ENCODE measurements around the gene RIOK2. TPM values are rescaled to one million over a fixed set of nuclear protein-coding genes. Genes with fewer than 3 reads are reported as not detected.
A peak's percentile ranks its signal among the peaks of the same experiment; 100 is the strongest.

RIOK2 gene
- polyA plus RNA-seq (2013, experiment 1 of 2), result 25.9 TPM
- 26.7 TPM for polyA plus RNA-seq (2013, experiment 2 of 2)

DNA sequence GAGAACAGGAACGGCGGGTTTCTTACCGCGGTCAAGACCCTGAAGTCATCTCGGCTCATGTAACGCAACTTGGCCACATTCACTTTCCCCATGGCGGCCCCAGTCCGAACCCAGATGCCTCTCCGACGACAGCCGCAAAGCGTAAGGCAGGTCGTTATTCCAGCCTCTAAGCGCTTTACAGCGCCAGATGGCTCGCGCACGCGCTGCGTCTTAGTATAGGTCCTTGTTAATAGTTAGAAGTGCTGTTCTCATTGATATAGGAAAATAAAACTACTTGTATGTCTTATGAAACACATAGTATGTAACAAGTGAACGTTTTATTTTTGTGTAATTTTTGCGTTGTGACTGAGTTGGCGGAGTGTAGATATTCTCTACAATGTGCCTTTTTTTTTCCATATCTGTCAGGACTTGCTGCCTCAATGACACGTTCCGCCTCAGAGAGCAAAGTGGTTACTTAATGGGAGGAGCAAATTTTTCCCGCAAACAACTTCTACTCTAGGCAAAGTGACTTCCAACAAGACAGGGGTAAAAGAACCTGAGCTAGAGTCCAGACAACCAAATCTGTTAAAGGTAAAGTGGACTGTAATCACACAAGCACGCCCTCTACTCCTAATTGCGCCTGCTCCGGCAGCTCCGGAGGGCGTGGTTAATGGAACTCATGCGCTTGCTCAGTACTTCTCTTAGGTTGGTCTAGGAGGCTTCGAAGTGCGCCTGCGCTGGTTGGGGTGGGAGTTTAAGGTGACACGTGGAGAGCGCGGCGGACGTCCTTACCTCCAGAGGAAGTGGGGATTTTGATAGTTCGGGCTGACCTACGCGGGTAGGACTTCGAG lies at the start of gene RIOK2:
Gene RIOK2, minus strand, starts transcription at position 148 of the 830 bp plus-strand sequence. Its CDS starts 56 bp downstream, at position 92.
- Histone ChIP-seq H2BK120ac (ENCODE audit: low read depth, low read length) (peak within 1 kb of the TSS; percentile 71), H4K91ac (ENCODE audit: low read length) (peak within 1 kb of the TSS; percentile 85), H3K14ac (ENCODE audit: low read length in 2 of 2) (peak within 1 kb of the TSS; percentile 80 to 84), H3K4ac (ENCODE audit: low read depth in 1 of 2, low read length in 2 of 2) (peak within 1 kb of the TSS in 1 of 2 experiments; percentile 89), H2AFZ (ENCODE audit: low read depth, low read length) (peak within 1 kb of the TSS; percentile 77), H3K9ac (ENCODE audit: low read length) (peak within 1 kb of the TSS; percentile 97), H2BK5ac (ENCODE audit: low read depth, low read length, poor library complexity, severe bottlenecking) (peak within 1 kb of the TSS; percentile 78), H3K27ac (ENCODE audit: low read length, poor library complexity, severe bottlenecking) (peak within 1 kb of the TSS; percentile 99), H2AK5ac (ENCODE audit: low read length, severe bottlenecking) (peak within 1 kb of the TSS; percentile 91), H3K4me3 (ENCODE audit: insufficient read depth in 1 of 2, low read depth in 1 of 2, low read length in 2 of 2) (peak within 1 kb of the TSS; percentile 88 to 91), H3K27me3 (ENCODE audit: control insufficient read depth in 1 of 2, insufficient read depth in 1 of 2, low read length in 2 of 2) (no peaks in the 10 kb centered on the region), H4K8ac (ENCODE audit: low read length) (peak within 1 kb of the TSS; percentile 94), H2BK12ac (ENCODE audit: low read length in 2 of 2) (peak within 1 kb of the TSS; percentile 33 to 52), H3K4me1 (ENCODE audit: control insufficient read depth, insufficient read depth, low read depth, low read length) (peaks cover 3% of the 10 kb centered on the region), H3K79me1 (replicated peaks; ENCODE audit: low read length, poor library complexity, severe bottlenecking) (peaks cover 13% of the 10 kb centered on the region), H2BK15ac (ENCODE audit: low read depth, poor library complexity, severe bottlenecking) (peak within 1 kb of the TSS; percentile 67), H3K4me2 (ENCODE audit: low read length, poor library complexity, severe bottlenecking) (peak within 1 kb of the TSS; percentile 79), H3K36me3 (ENCODE audit: control insufficient read depth in 1 of 2, insufficient read depth in 2 of 2, low read depth in 1 of 2, low read length in 2 of 2) (peaks cover 3 to 23% of the 10 kb centered on the region in 2 experiments), H3K18ac (ENCODE audit: low read depth in 1 of 2, low read length in 2 of 2) (peak within 1 kb of the TSS; percentile 89 to 97), H3K23ac (ENCODE audit: low read length in 2 of 2) (peak within 1 kb of the TSS in 1 of 2 experiments; percentile 89), H3K9me3 (ENCODE audit: control insufficient read depth, low read length) (no peaks in the 10 kb centered on the region)
- DNase-seq, result peak; percentile 97
- 0% methylated on average over 40 of the region's 44 CpGs for WGBS

DNA sequence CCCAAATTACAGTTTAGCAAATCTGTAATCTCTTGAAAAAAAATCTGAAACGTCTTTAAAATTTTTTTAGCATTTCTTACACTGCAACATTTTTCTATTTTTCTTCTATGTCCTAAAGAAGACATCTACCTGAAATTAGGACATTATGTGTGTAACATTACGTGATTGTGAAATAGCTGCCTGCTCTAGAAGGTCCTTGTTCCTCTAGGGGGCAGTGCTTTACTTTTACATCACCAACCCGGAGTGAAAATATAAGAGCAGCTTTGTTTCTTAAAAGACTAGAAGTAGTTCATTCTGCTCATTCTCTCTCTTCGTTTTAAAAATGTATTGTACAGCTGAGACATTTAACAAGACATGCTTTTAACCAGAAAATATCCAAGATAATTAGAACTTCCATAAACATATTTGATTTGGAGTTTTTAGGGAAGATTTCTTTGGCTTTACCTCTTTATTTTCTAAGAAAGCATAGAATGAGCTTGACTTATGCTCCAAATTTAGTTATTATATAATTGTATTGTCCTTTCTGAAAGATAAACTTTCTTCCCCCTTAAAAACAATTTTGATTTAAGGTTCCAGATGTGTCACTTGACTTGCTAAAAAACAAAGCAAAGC lies 48.1 kb upstream of the RIOK2 start:
- Histone ChIP-seq H3K79me1 (replicated peaks; ENCODE audit: low read length, poor library complexity, severe bottlenecking) (no peaks in the 10 kb centered on the region), H4K8ac (ENCODE audit: low read length) (no peak overlapping the region), H3K27ac (ENCODE audit: low read length, poor library complexity, severe bottlenecking) (no peak overlapping the region), H2AFZ (ENCODE audit: low read depth, low read length) (no peak overlapping the region), H2AK5ac (ENCODE audit: low read length, severe bottlenecking) (no peak overlapping the region), H3K4me3 (ENCODE audit: insufficient read depth in 1 of 2, low read depth in 1 of 2, low read length in 2 of 2) (no peak overlapping the region), H3K9me3 (ENCODE audit: control insufficient read depth, low read length) (no peaks in the 10 kb centered on the region), H3K4me1 (ENCODE audit: control insufficient read depth, insufficient read depth, low read depth, low read length) (no peaks in the 10 kb centered on the region), H3K4ac (ENCODE audit: low read depth in 1 of 2, low read length in 2 of 2) (no peak overlapping the region), H3K14ac (ENCODE audit: low read length in 2 of 2) (no peak overlapping the region), H2BK120ac (ENCODE audit: low read depth, low read length) (no peak overlapping the region), H2BK15ac (ENCODE audit: low read depth, poor library complexity, severe bottlenecking) (no peak overlapping the region), H3K27me3 (ENCODE audit: control insufficient read depth in 1 of 2, insufficient read depth in 1 of 2, low read length in 2 of 2) (no peaks in the 10 kb centered on the region), H2BK12ac (ENCODE audit: low read length in 2 of 2) (no peak overlapping the region), H3K9ac (ENCODE audit: low read length) (peak overlapping the region; percentile 48), H3K23ac (ENCODE audit: low read length in 2 of 2) (no peak overlapping the region), H3K36me3 (ENCODE audit: control insufficient read depth in 1 of 2, insufficient read depth in 2 of 2, low read depth in 1 of 2, low read length in 2 of 2) (no peaks in the 10 kb centered on the region), H3K18ac (ENCODE audit: low read depth in 1 of 2, low read length in 2 of 2) (no peak overlapping the region), H3K4me2 (ENCODE audit: low read length, poor library complexity, severe bottlenecking) (no peak overlapping the region), H2BK5ac (ENCODE audit: low read depth, low read length, poor library complexity, severe bottlenecking) (no peak overlapping the region), H4K91ac (ENCODE audit: low read length) (no peak overlapping the region)
- WGBS, result 0% methylated on average over 1 of the region's 4 CpGs
- DNase-seq, result peak; percentile 77

DNA sequence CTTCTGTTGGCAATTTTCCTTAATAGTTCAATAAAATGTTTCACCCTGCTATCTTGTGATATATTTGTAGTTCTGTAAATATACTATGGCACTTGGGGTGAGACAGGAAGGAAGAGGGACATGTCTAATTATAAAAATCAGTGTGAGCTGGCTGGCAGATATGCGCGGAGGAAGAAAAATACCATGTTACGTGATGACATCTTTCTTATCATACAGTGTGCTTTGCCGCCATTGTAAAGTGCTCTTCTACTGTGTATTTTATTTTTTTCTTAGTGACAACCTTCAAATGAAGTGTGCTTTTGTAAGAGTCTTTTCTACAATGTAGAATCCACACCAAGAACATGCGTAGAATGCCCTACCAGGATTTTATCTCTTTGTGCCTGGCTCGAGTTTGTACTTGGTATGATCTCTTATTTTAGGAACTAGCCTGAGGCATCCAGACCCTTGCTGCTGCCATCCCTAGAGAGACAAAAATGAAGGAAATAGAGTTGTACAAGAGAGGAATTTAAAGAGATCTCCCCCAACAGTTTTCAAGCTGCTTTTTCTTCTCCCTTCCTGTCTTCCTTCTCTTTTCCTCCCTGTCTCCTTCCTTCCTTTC lies 46.7 kb upstream of the RIOK2 start:
- 92% methylated on average over 6 of the region's 6 CpGs for WGBS
- Histone ChIP-seq H3K14ac (ENCODE audit: low read length in 2 of 2) (no peak overlapping the region), H3K4me2 (ENCODE audit: low read length, poor library complexity, severe bottlenecking) (no peak overlapping the region)

DNA sequence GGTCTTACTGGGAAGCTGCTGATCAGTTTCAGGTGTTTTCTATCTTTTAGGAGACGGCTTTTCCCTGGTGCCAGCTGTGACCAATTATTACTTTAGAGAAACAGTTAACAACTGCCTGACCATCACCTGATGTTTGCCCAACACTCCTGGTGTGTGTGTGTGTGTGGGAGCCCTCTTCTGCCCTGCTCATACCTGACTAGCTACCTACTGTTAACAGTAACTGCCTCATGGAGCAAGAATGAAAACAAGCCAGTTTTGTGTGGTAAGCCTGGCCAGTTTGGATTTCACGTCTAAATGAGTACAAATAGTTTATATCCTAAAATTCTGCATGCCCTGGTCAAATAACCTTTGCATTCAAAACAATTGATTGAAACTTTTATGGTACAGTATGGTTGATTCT lies 46.1 kb upstream of the RIOK2 start:
- no peak overlapping the region for H4K91ac ChIP-seq (ENCODE audit: low read length)
- no peak overlapping the region for H3K27ac ChIP-seq (ENCODE audit: low read length, poor library complexity, severe bottlenecking)
- H3K18ac ChIP-seq (ENCODE audit: low read depth in 1 of 2, low read length in 2 of 2), result no peak overlapping the region
- no peak overlapping the region for H3K14ac ChIP-seq (ENCODE audit: low read length in 2 of 2)
- no peak overlapping the region for H2AK5ac ChIP-seq (ENCODE audit: low read length, severe bottlenecking)
- H2BK120ac ChIP-seq (ENCODE audit: low read depth, low read length), result no peak overlapping the region
- no peak overlapping the region for H2BK12ac ChIP-seq (ENCODE audit: low read length in 2 of 2)
- H2AFZ ChIP-seq (ENCODE audit: low read depth, low read length), result no peak overlapping the region
- no peak overlapping the region for H2BK5ac ChIP-seq (ENCODE audit: low read depth, low read length, poor library complexity, severe bottlenecking)
- no peaks in the 10 kb centered on the region for H3K9me3 ChIP-seq (ENCODE audit: control insufficient read depth, low read length)
- H3K4me1 ChIP-seq (ENCODE audit: control insufficient read depth, insufficient read depth, low read depth, low read length), result no peaks in the 10 kb centered on the region
- H2BK15ac ChIP-seq (ENCODE audit: low read depth, poor library complexity, severe bottlenecking), result no peak overlapping the region
- H4K8ac ChIP-seq (ENCODE audit: low read length), result no peak overlapping the region
- H3K9ac ChIP-seq (ENCODE audit: low read length), result no peak overlapping the region
- H3K79me1 ChIP-seq (replicated peaks; ENCODE audit: low read length, poor library complexity, severe bottlenecking), result no peaks in the 10 kb centered on the region
- no peak overlapping the region for H3K4me2 ChIP-seq (ENCODE audit: low read length, poor library complexity, severe bottlenecking)
- no peak overlapping the region for H3K4ac ChIP-seq (ENCODE audit: low read depth in 1 of 2, low read length in 2 of 2)
- no CpG with 5 or more reads among the region's 2 CpGs for WGBS
- no peak for DNase-seq
- H3K23ac ChIP-seq (ENCODE audit: low read length in 2 of 2), result no peak overlapping the region
- H3K4me3 ChIP-seq (ENCODE audit: insufficient read depth in 1 of 2, low read depth in 1 of 2, low read length in 2 of 2), result no peak overlapping the region
- no peaks in the 10 kb centered on the region for H3K36me3 ChIP-seq (ENCODE audit: control insufficient read depth in 1 of 2, insufficient read depth in 2 of 2, low read depth in 1 of 2, low read length in 2 of 2)
- no peaks in the 10 kb centered on the region for H3K27me3 ChIP-seq (ENCODE audit: control insufficient read depth in 1 of 2, insufficient read depth in 1 of 2, low read length in 2 of 2)

More for the DNA sequence above, 46.7 kb upstream of the RIOK2 start:
- no peak overlapping the region for H3K4me3 ChIP-seq (ENCODE audit: insufficient read depth in 1 of 2, low read depth in 1 of 2, low read length in 2 of 2)
- no peak overlapping the region for H2AK5ac ChIP-seq (ENCODE audit: low read length, severe bottlenecking)
- no peak overlapping the region for H2BK120ac ChIP-seq (ENCODE audit: low read depth, low read length)
- H3K27ac ChIP-seq (ENCODE audit: low read length, poor library complexity, severe bottlenecking), result no peak overlapping the region
- no peak for DNase-seq
- no peaks in the 10 kb centered on the region for H3K36me3 ChIP-seq (ENCODE audit: control insufficient read depth in 1 of 2, insufficient read depth in 2 of 2, low read depth in 1 of 2, low read length in 2 of 2)
- H2AFZ ChIP-seq (ENCODE audit: low read depth, low read length), result no peak overlapping the region
- no peaks in the 10 kb centered on the region for H3K4me1 ChIP-seq (ENCODE audit: control insufficient read depth, insufficient read depth, low read depth, low read length)
- no peak overlapping the region for H2BK15ac ChIP-seq (ENCODE audit: low read depth, poor library complexity, severe bottlenecking)
- H3K79me1 ChIP-seq (replicated peaks; ENCODE audit: low read length, poor library complexity, severe bottlenecking), result no peaks in the 10 kb centered on the region
- H2BK12ac ChIP-seq (ENCODE audit: low read length in 2 of 2), result no peak overlapping the region
- H2BK5ac ChIP-seq (ENCODE audit: low read depth, low read length, poor library complexity, severe bottlenecking), result no peak overlapping the region
- no peaks in the 10 kb centered on the region for H3K27me3 ChIP-seq (ENCODE audit: control insufficient read depth in 1 of 2, insufficient read depth in 1 of 2, low read length in 2 of 2)
- H3K9me3 ChIP-seq (ENCODE audit: control insufficient read depth, low read length), result no peaks in the 10 kb centered on the region
- peak overlapping the region; percentile 37 for H3K9ac ChIP-seq (ENCODE audit: low read length)
- H3K18ac ChIP-seq (ENCODE audit: low read depth in 1 of 2, low read length in 2 of 2), result no peak overlapping the region
- no peak overlapping the region for H3K4ac ChIP-seq (ENCODE audit: low read depth in 1 of 2, low read length in 2 of 2)
- no peak overlapping the region for H3K23ac ChIP-seq (ENCODE audit: low read length in 2 of 2)
- H4K8ac ChIP-seq (ENCODE audit: low read length), result no peak overlapping the region
- H4K91ac ChIP-seq (ENCODE audit: low read length), result no peak overlapping the region

All from mesenchymal stem cell (in vitro differentiated cells and primary cell).